ENCODE measurements around the gene ZNF213. TPM values are rescaled to one million over a fixed set of nuclear protein-coding genes. Genes with fewer than 3 reads are reported as not detected.
A peak's percentile ranks its signal among the peaks of the same experiment; 100 is the strongest.

Gene ZNF213
- total RNA-seq, 2 donors from 2014 or later, result 12.2 to 16.3 TPM

- DNase-seq (no peak), ATAC-seq (replicated peaks in 1 of 2) (no peak)
- no peak overlapping the region for H3K4me3 Mint-ChIP-seq
- peaks cover 2 to 4% of the 10 kb centered on the region in 2 donors for H3K36me3 Mint-ChIP-seq (ENCODE audit: insufficient read depth in 2 of 2)
- H3K27ac Mint-ChIP-seq, result no peak overlapping the region
- H3K4me1 Mint-ChIP-seq (ENCODE audit: low read depth), result no peaks in the 10 kb centered on the region
- no peaks in the 10 kb centered on the region for H3K9me3 Mint-ChIP-seq
- no peaks in the 10 kb centered on the region for H3K27me3 Mint-ChIP-seq (ENCODE audit: low read depth)
Measured at GRCh38 chr16:3143189-3143588, 8.4 kb downstream of the ZNF213 start.

GRCh38 chr16:3143598-3144320, 8.9 kb downstream of the ZNF213 start:
- Mint-ChIP-seq H3K36me3 (ENCODE audit: insufficient read depth in 2 of 2) (peaks cover 2 to 4% of the 10 kb centered on the region in 2 donors), H3K4me1 (ENCODE audit: low read depth) (no peaks in the 10 kb centered on the region), H3K9me3 (no peaks in the 10 kb centered on the region), H3K27ac (no peak overlapping the region), H3K27me3 (ENCODE audit: low read depth) (no peaks in the 10 kb centered on the region), H3K4me3 (no peak overlapping the region)
- no peak for ATAC-seq (replicated peaks in 1 of 2)
- DNase-seq, result no peak

DNA sequence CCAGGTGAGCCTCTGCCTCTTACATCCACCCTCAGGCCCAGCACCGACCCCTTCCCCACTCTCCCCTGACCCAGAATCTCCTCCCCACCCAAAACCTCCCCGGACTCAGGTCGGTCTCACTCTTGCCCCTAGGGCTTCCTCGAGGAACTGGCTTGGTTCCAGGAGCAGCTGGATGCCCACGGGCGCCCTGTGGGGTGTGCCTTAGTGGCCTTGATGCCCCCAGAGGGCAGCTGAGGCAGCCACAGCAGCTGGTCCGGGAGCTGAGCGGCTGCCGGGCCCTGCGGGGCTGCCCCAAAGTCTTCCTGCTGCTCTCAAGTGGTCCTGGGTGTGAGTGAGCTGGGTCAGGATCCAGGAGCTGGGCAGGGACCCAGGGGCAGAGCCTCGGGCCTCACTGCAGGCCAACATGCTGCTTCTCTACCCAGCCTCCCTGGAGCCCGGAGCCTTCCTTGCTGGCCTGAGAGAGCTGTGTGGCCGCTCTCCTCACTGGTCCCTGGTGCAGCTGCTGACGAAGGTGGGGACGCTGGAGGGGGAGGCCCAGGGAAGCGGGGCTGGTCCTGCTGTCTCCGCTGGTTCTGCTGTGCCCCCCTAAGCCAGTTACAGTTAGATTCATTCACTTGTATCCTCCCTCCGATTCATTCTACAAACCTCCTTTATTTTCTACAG, 9.6 kb downstream of the ZNF213 start:
- H3K27ac Mint-ChIP-seq, result no peak overlapping the region
- H3K4me3 Mint-ChIP-seq, result no peak overlapping the region
- no peak for DNase-seq
- no peaks in the 10 kb centered on the region for H3K27me3 Mint-ChIP-seq (ENCODE audit: low read depth)
- no peak for ATAC-seq (replicated peaks in 1 of 2)
- no peaks in the 10 kb centered on the region for H3K9me3 Mint-ChIP-seq
- peaks cover 2 to 4% of the 10 kb centered on the region in 2 donors for H3K36me3 Mint-ChIP-seq (ENCODE audit: insufficient read depth in 2 of 2)
- H3K4me1 Mint-ChIP-seq (ENCODE audit: low read depth), result peaks cover 5% of the 10 kb centered on the region

- Mint-ChIP-seq H3K4me1 (ENCODE audit: low read depth) (peaks cover 5% of the 10 kb centered on the region), H3K4me3 (no peak overlapping the region), H3K9me3 (no peaks in the 10 kb centered on the region), H3K27me3 (ENCODE audit: low read depth) (no peaks in the 10 kb centered on the region), H3K27ac (no peak overlapping the region), H3K36me3 (ENCODE audit: insufficient read depth in 2 of 2) (peaks cover 2 to 4% of the 10 kb centered on the region in 2 donors)
- DNase-seq (no peak), ATAC-seq (replicated peaks in 1 of 2) (no peak)
Measured at GRCh38 chr16:3145151-3145550, 10.3 kb downstream of the ZNF213 start.

DNA sequence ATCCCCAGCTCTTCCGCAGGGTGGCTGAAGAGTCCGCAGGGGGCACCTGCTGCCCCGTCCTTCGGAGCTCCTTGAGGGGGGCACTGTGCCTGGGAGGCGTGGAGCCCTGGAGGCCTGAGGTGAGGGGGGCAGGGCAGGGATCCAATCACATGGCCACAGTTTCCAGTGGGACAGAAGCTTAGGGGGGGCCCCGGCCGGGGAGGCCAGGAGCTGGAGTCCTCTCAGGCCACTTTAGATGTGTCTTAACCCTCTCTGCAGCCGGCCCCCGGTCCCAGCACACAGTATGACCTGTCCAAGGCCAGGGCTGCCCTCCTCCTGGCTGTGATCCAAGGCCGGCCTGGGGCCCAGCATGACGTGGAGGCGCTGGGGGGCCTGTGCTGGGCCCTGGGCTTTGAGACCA, 10.8 kb downstream of the ZNF213 start:
- no peak for ATAC-seq (replicated peaks in 1 of 2)
- H3K27ac Mint-ChIP-seq, result no peak overlapping the region
- H3K36me3 Mint-ChIP-seq (ENCODE audit: insufficient read depth in 2 of 2), result peaks cover 2 to 4% of the 10 kb centered on the region in 2 donors
- no peak overlapping the region for H3K4me3 Mint-ChIP-seq
- no peaks in the 10 kb centered on the region for H3K27me3 Mint-ChIP-seq (ENCODE audit: low read depth)
- H3K9me3 Mint-ChIP-seq, result no peaks in the 10 kb centered on the region
- DNase-seq, result no peak
- peaks cover 7% of the 10 kb centered on the region for H3K4me1 Mint-ChIP-seq (ENCODE audit: low read depth)

GRCh38 chr16:3147046-3147756, 12.4 kb downstream of the ZNF213 start:
- Mint-ChIP-seq H3K4me3 (no peak overlapping the region), H3K4me1 (ENCODE audit: low read depth) (peaks cover 15% of the 10 kb centered on the region), H3K9me3 (no peaks in the 10 kb centered on the region), H3K27ac (no peak overlapping the region), H3K36me3 (ENCODE audit: insufficient read depth in 2 of 2) (peaks cover 2 to 5% of the 10 kb centered on the region in 2 donors), H3K27me3 (ENCODE audit: low read depth) (no peaks in the 10 kb centered on the region)
- ATAC-seq (replicated peaks in 1 of 2) (no peak), DNase-seq (no peak)

DNA sequence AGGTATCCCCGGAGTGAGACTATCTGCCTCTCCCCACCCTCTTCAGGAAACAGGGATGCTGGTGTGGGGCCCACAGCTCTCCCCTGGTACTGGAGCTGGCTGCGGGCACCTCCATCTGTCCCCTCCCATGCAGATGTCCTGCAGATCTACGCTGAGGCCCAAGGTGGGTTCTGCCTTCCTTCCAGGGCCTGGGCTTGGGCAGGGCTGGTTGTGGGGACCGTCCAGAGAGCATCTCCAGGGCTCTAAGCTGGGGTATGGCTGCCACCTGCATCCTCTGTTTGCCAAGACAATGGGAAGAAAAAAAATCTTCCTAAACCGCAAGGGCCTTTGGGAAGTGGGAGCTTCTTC, 12.9 kb downstream of the ZNF213 start:
- Mint-ChIP-seq H3K4me1 (ENCODE audit: low read depth) (peaks cover 21% of the 10 kb centered on the region), H3K27me3 (ENCODE audit: low read depth) (no peaks in the 10 kb centered on the region), H3K4me3 (no peak overlapping the region), H3K27ac (no peak overlapping the region), H3K36me3 (ENCODE audit: insufficient read depth in 2 of 2) (peaks cover 0 to 2% of the 10 kb centered on the region in 2 donors), H3K9me3 (no peaks in the 10 kb centered on the region)
- DNase-seq, result no peak
- no peak for ATAC-seq (replicated peaks in 1 of 2)

GRCh38 chr16:3148256-3149192, 13.7 kb downstream of the ZNF213 start:
- DNase-seq (no peak), ATAC-seq (replicated peaks in 1 of 2) (no peak)
- Mint-ChIP-seq H3K4me3 (peak overlapping the region; percentile 88 to 89), H3K4me1 (ENCODE audit: low read depth) (peaks cover 23% of the 10 kb centered on the region), H3K36me3 (ENCODE audit: insufficient read depth in 2 of 2) (peaks cover 0 to 2% of the 10 kb centered on the region in 2 donors), H3K27ac (peak overlapping the region; percentile 50), H3K9me3 (no peaks in the 10 kb centered on the region), H3K27me3 (ENCODE audit: low read depth) (no peaks in the 10 kb centered on the region)

- H3K4me1 Mint-ChIP-seq (ENCODE audit: low read depth), result peaks cover 23% of the 10 kb centered on the region
- H3K9me3 Mint-ChIP-seq, result peaks cover 0 to 1% of the 10 kb centered on the region in 2 donors
- peaks cover 1 to 2% of the 10 kb centered on the region in 2 donors for H3K36me3 Mint-ChIP-seq (ENCODE audit: insufficient read depth in 2 of 2)
- ATAC-seq (replicated peaks in 1 of 2) (no peak), DNase-seq (no peak)
- H3K27ac Mint-ChIP-seq, result peak overlapping the region; percentile 50
- H3K27me3 Mint-ChIP-seq (ENCODE audit: low read depth), result no peaks in the 10 kb centered on the region
- peak overlapping the region; percentile 88 to 89 for H3K4me3 Mint-ChIP-seq
Measured at GRCh38 chr16:3149193-3149530, 14.3 kb downstream of the ZNF213 start.

GRCh38 chr16:3149630-3150345, 15.0 kb downstream of the ZNF213 start:
- Mint-ChIP-seq H3K27ac (peak overlapping the region; percentile 71), H3K4me3 (peak overlapping the region; percentile 88 to 89), H3K9me3 (peaks cover 0 to 3% of the 10 kb centered on the region in 2 donors), H3K4me1 (ENCODE audit: low read depth) (peaks cover 23% of the 10 kb centered on the region), H3K27me3 (ENCODE audit: low read depth) (no peaks in the 10 kb centered on the region), H3K36me3 (ENCODE audit: insufficient read depth in 2 of 2) (peaks cover 2 to 3% of the 10 kb centered on the region in 2 donors)
- ATAC-seq (replicated peaks in 1 of 2) (peak; percentile 11 to 19), DNase-seq (peak; percentile 74)

DNA sequence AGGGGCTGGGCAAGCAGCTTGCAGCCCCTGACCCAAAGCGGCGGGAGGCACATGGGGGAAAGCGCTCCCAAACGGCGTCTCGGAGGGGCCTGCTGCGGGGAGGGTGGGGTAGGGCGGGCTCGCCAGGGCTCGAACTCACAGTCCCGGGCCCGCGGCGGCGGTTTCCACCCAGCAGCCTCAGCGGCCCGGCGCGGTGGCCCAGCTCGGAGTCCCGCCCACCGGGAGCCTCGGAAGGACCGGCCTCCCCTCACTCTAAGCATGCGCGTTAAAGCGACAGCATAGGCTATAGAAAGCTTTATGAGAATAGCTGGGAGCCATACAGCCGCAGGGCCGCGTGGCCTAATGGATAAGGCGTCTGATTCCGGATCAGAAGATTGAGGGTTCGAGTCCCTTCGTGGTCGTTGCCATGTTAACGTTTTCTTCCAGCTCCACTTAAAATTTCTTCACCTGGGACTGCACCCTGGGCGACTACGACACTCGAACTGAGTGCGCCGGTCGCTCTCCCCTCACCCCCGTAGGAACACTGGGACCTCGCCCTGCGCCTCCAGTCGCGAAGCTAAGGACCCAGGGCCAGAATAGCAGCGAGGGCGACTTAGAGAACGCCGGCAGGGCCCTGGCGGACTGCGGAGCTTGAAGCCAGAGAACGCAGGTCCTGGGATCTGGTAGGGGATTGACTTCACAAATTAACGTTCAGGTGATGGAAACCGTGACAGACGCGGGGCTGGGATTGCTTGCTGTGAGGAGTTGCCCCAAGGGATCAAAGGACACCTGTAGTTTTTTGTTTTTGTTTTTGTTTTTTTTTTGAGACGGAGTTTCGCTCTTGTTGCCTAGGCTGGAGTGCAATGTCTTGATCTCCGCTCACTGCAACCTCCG, 15.8 kb downstream of the ZNF213 start:
- peak; percentile 81 to 82 for ATAC-seq (replicated peaks in 1 of 2)
- no peaks in the 10 kb centered on the region for H3K27me3 Mint-ChIP-seq (ENCODE audit: low read depth)
- peak overlapping the region; percentile 89 to 90 for H3K4me3 Mint-ChIP-seq
- H3K36me3 Mint-ChIP-seq (ENCODE audit: insufficient read depth in 2 of 2), result peaks cover 2 to 3% of the 10 kb centered on the region in 2 donors
- peaks cover 0 to 3% of the 10 kb centered on the region in 2 donors for H3K9me3 Mint-ChIP-seq
- DNase-seq, result peak; percentile 97 to 100
- peak overlapping the region; percentile 97 for H3K27ac Mint-ChIP-seq
- peaks cover 23% of the 10 kb centered on the region for H3K4me1 Mint-ChIP-seq (ENCODE audit: low read depth)

Measured in activated T-cell treated with anti-CD3 and anti-CD28 coated beads, Interleukin-2, amount 50 U/mL, for 72 hours (primary cell).